ENCODE data around the gene NFYA.

Gene NFYA

GRCh38 chr6:41072836-41073202 is at the start of gene NFYA:
NFYA (plus strand) TSS chr6:41072974; CDS start chr6:41079090, 6,116 bp downstream.
- DNase-seq, result peak in 46 of 56 donors; percentile 97 to 100 (median 100)

GRCh38 chr6:41023114-41023513 is 49.7 kb upstream of the NFYA start:
- no peak for DNase-seq

GRCh38 chr6:41025966-41026530 is 46.7 kb upstream of the NFYA start:
- DNase-seq, result no peak

- DNase-seq, result no peak
Observed at GRCh38 chr6:41027241-41027640, 45.5 kb upstream of the NFYA start.

- DNase-seq, result peak in 49 of 56 donors; percentile 13 to 84 (median 41)
Observed at GRCh38 chr6:41027799-41028560, 44.8 kb upstream of the NFYA start.

- DNase-seq, result no peak
Observed at GRCh38 chr6:41028561-41029412, 44.0 kb upstream of the NFYA start.

- no peak for DNase-seq
Observed at GRCh38 chr6:41032830-41033229, 39.9 kb upstream of the NFYA start.

GRCh38 chr6:41033776-41034175 is 39.0 kb upstream of the NFYA start:
- no peak for DNase-seq

- DNase-seq, result no peak
Observed at GRCh38 chr6:41036186-41036585, 36.6 kb upstream of the NFYA start.

- DNase-seq, result no peak
Observed at GRCh38 chr6:41036601-41037000, 36.2 kb upstream of the NFYA start.

GRCh38 chr6:41037107-41037900 is 35.5 kb upstream of the NFYA start:
- peak in 6 of 56 donors; percentile 3 to 16 (median 12) for DNase-seq

GRCh38 chr6:41038205-41038604 is 34.6 kb upstream of the NFYA start:
- no peak for DNase-seq

- peak in 10 of 56 donors; percentile 2 to 50 (median 8) for DNase-seq
Observed at GRCh38 chr6:41039060-41039998, 33.4 kb upstream of the NFYA start, which contains the start of gene UNC5CL. UNC5CL (minus strand) TSS chr6:41039221; CDS start chr6:41035074, 4,147 bp downstream.

- DNase-seq, result no peak
Observed at GRCh38 chr6:41040101-41040939, 32.5 kb upstream of the NFYA start.

- DNase-seq, result no peak
Observed at GRCh38 chr6:41040940-41041536, 31.7 kb upstream of the NFYA start.

GRCh38 chr6:41042226-41043055 is 30.3 kb upstream of the NFYA start, which contains the start of gene TSPO2:
TSPO2 (plus strand) TSS chr6:41042467; CDS start chr6:41042986, 519 bp downstream.
- DNase-seq, result no peak

GRCh38 chr6:41043151-41043550 is 29.6 kb upstream of the NFYA start:
- DNase-seq, result no peak

- no peak for DNase-seq
Observed at GRCh38 chr6:41045664-41046063, 27.1 kb upstream of the NFYA start.

All from nucleus accumbens (tissue), 56 donors.